ENCODE results near the gene AP1G2.
"Not testable (repeated sequence)": the region's sequence is repeated elsewhere in the genome, so short reads cannot be mapped to it uniquely, and the experiment has no call there.

AP1G2 gene

DNA sequence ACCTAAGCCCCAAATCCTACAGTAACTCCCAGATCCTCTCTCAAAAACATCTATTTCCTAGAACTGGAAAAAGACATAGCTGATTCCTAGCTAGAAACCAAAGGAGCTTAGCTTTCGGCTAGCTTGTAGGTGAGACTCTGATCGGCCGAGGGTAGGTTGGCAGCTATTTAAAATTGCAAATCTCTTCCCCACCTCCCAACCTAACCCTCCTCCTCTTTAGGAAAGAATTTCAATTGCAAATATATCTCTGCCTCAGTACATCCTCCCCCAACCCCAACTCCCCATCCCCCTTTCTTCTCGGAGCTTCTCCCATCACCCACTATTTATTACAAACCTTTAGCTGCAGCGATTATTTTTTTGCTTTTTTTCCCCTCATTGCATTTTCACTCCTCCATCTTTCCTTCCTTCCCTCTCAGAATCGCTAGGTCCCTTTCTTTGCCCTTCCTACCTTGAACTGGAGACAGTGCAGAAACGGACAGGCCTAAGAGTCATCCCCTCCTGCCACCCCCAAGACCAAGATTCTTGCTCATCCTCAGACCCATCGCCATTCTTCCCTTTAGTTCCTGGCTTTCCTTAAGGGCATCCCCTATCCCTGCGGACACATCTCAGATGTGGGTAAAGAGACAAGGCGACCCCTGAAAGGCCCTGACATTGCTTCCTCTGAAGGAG lies 29.4 kb downstream of the AP1G2 start:
- no peak for DNase-seq (ENCODE audit: low read depth, low spot score)

- no peak for DNase-seq (ENCODE audit: low read depth, low spot score)
Observed at GRCh38 chr14:23537351-23538049, 30.1 kb downstream of the AP1G2 start.

DNA sequence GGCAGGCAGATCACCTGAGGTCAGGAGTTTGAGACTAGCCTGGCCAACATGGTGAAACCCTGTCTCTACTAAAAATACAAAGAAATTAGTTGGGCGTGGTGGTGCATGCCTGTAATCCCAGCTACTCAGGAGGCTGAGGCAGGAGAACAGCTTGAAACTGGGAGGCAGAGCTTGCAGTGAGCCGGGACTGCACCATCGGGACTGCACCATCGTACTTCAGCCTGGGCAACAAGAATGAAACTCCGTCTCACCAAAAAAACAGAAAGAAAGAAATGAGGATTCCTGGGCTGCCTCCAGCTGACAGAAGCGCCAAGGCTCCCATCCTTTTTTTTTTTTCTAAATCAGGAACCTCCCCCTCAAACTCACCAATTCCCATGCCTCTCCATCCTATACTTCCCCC lies 30.7 kb downstream of the AP1G2 start:
- DNase-seq (ENCODE audit: low read depth, low spot score): not testable (repeated sequence)

DNA sequence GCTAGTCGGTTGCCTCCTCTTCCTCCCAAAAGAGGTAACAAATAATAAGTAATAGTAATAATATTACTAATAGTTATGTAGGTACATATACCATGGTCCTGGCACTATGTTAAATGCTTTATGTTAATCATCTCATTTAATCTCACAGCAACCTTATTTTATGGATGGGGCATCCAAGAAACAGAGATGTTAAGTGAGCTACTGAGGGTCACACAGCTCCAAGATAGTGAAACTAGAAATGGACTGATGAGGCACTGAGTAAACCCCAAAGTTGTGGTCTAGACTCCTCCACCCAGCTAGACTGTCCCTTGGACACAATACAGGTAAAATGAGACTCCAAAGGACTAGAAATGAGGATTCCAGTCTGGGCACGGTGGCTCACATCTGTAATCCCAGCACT lies 31.1 kb downstream of the AP1G2 start:
- no peak for DNase-seq (ENCODE audit: low read depth, low spot score)

- DNase-seq (ENCODE audit: low read depth, low spot score): no peak
Observed at GRCh38 chr14:23535943-23536342, 31.6 kb downstream of the AP1G2 start.

- DNase-seq (ENCODE audit: low read depth, low spot score): no peak
Observed at GRCh38 chr14:23533652-23534435, 33.7 kb downstream of the AP1G2 start.

DNA sequence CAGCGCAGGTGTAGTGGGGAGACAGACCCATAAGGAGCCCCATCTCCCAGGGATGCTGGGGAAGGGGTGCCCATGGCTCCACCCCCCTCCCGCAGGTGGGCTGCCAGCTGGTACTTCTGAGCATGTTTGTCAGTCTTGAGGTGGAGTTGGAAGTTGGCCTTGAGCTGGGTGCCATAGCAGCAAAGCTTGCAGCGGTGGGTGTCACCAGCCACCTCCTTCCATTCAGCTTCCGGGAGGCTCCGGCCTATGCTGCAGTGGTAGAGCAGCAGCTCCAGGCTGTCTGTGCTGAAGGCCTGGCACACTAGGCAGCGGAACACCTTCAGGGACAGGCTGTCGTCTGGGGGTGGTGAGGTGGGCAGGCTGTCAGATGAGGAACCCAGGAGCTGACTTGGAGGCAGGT lies 34.9 kb downstream of the AP1G2 start:
- DNase-seq (ENCODE audit: low read depth, low spot score): no peak

GRCh38 chr14:23531391-23531790 lies 36.2 kb downstream of the AP1G2 start:
- DNase-seq (ENCODE audit: low read depth, low spot score): no peak

- no peak for DNase-seq (ENCODE audit: low read depth, low spot score)
Observed at GRCh38 chr14:23530375-23531055, 37.1 kb downstream of the AP1G2 start.

DNA sequence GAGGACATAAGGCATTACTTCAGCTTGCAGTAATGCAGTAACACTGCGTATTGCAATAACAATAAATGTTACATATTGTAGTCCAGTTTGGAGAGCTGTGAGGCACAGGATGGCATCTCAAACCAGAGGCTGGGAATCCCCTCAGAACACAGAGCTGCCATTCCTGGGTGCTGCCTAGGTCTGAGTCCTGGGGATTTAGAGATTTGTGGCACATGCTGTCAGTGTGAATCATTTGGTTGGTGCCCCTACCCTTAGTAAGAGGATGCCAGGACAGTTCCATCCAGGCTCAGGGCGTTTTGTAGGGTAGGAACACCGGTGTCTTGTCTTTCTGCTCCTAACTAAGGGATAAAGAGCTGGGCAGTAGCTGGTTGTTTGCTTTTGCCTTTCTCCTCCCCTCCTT lies 38.6 kb downstream of the AP1G2 start:
- no peak for DNase-seq (ENCODE audit: low read depth, low spot score)

GRCh38 chr14:23528555-23528954 lies 39.0 kb downstream of the AP1G2 start:
- DNase-seq (ENCODE audit: low read depth, low spot score): no peak

- DNase-seq (ENCODE audit: low read depth, low spot score): no peak
Observed at GRCh38 chr14:23525611-23526010, 42.0 kb downstream of the AP1G2 start.

DNA sequence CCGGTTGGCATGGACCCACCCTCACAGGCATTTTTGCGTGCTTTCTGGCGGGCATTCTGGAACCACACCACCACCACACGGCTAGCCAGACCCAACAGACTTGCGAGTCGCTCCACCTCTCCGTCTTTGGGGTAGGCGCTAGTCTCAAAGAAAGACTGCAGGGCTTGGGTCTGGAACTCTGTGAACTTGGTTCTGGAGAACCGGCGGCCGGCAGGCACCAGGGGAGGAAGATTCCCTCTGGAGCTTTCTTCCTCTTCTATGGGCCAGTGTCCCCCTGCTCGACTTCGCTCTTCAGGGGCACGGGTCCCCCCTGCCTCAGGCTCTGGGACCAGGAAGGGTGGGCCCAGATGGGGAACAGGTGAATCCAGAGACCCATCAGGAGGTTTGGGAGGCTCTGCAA lies 42.6 kb downstream of the AP1G2 start:
- no peak for DNase-seq (ENCODE audit: low read depth, low spot score)

GRCh38 chr14:23523229-23524016 lies 44.2 kb downstream of the AP1G2 start:
- no peak for DNase-seq (ENCODE audit: low read depth, low spot score)

DNA sequence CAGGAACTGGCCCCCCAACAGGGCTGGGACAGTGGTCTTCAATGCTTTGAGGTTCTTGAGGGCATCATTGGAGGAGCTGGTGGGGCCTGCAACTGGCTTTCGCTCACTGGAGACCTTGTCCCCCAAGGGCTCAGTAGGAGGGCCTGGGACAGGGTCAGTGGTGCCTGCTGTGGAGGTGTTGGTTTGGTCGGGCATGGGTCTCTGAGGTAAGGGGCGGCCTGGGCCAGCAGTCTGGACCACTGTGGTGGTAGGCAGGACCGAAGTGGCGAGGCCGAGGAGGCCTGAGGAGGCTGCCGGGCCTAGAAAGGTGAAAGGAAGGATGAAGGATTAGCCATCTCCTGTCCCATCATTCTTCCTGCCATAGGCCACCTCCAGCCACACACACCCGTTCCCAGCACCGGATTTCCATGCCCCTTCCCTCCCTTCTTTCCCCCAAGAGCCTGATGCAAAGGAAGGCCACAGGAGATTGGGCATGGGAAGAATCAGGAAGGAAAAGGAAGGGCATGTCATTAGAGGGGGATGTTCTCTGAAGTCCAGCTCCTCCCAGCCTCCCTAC lies 44.9 kb downstream of the AP1G2 start:
- no peak for DNase-seq (ENCODE audit: low read depth, low spot score)

GRCh38 chr14:23521785-23522640 lies 45.6 kb downstream of the AP1G2 start:
- DNase-seq (ENCODE audit: low read depth, low spot score): no peak

DNA sequence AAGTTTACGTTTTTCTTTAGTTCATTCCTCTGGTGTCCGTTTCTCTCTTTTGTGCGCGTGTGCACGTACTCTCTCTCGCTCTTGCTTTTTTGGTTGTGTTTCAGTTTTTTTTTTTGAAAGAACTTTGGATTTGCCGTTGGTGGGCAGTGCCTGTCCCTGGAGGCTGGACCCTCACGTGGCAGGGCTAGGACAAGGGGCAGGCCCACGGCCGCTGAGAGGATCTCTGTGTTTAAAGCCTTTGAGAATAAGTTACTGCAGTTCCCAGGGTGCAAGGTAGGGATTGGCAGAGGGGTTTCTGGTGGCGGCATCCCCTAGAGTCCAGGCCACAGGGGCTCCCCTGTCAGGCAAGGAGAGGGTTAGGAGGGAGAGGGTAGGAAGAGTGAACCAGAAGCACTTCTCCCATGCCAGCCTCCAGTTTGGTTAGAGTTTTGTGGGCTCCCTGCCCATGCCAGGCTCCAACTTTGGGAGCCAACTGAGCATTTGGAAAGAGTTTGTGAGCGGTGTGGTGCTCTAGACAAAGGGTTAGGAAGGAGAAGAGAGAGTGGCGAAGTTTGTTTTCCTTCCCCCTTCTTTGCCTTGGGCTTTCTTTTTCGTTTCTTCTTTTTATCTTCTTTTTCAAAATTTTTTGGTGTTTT lies 46.6 kb downstream of the AP1G2 start:
- no peak for DNase-seq (ENCODE audit: low read depth, low spot score)

GRCh38 chr14:23518709-23519108 lies 48.9 kb downstream of the AP1G2 start:
- peak; percentile 27 for DNase-seq (ENCODE audit: low read depth, low spot score)

DNA sequence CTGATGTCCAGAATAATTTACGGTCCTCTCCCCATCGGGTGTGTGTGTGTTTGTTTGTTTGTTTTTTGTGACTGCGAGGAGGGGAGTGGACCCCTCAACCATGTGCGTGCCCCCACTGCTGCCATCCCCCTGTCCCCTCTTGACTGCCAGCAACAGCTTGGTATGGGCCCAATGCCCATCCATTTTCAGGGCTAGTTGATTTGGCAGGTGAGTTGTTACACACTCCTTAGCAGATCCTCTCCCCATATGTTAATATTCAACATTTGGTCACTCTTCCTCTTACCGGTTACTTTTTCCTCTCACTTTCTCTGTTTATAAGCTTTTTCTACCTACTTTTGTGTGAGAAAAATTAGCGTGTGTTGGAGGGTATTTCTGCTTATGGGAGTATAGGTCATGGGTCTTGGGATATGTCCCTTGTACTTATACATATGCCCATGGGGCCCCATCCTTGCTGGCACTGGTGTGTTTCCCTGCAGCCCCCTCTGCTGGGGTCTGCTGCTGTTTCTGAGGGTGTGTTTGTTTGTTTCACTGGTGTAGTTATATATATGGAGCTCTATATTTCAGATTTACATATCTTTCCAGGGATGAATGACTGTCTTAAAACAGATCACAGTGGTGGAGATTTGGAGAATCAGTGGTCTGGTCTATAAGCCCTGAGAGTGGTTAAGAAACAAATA lies 49.8 kb downstream of the AP1G2 start:
- DNase-seq (ENCODE audit: low read depth, low spot score): no peak

Data from astrocyte of the hippocampus (primary cell).